GM10248 (cell line): Measurements from ENCODE around the gene CS.

ENCODE experiments used
- CTCF ChIA-PET: fragments of 300-600 bp; sonication (Branson Sonifier 250); formaldehyde crosslinking; extraction: SDS; loops from one replicate; lab custom pipeline; 2021; ENCODE audit warnings: antibody characterized with exemption; lab: Yijun Ruan, JAX
- POLR2A ChIA-PET: fragments of 350-650 bp; sonication (Branson Sonifier 250); formaldehyde crosslinking; extraction: SDS; loops from one replicate; lab custom pipeline; 2020; ENCODE audit warnings: antibody characterized with exemption; lab: Yijun Ruan, JAX
- DNase-seq: peaks from one replicate; pipeline ENCODE4 v3.0.0; 2012; ENCODE audit errors: extremely low spot score
- TF ChIP-seq, protein P1 (sequence below): IDR thresholded peaks from 2 replicates; pipeline ENCODE4 v1.5.1; 2012; ENCODE audit warnings: mild to moderate bottlenecking, low read depth; ENCODE audit errors: extremely low read depth, missing control alignments, control extremely low read depth

Gene CS

DNA sequence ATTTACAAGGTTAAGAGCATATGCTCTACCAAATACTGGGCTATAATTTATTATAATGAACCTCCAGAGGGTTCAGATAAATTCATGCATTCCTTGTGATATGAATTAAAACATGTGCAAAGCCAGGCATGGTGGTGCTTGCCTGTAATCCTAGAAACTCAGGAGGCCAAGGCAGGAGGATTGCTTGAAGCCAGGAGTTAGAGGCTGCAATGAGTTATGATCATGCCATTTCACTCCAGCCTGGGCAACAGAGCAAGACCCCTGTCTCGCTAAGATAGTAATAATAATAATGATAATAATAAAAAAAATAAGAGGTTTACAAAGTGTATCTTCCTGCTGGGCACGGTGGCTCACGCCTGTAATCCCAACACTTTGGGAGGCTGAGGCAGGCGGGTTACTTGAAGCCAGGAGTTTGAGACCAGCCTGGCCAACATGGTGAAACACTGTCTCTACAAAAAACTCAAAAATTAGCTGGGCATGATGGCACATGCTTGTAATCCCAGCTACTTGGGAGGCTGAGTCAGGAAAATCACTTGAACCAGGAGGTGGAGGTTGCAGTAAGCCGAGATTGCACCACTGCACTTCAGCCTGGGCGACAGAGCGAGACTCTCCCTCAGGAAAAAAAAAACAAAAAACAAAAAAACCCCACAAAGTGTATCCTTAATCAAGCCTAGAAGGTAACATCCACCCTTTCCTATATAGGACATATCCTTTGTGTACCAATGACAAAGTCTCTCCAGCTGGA, 7.3 kb upstream of the CS start:
- ChIA-PET CTCF (interaction anchor here (0.7 to 1.2 kb wide), 2 partner anchors 20 to 206 kb away, joined by 3 to 4 read pairs; no protein-coding TSS in a partner anchor), POLR2A (interaction anchor here (1.4 kb wide), 1 partner anchor 53 kb away, joined by 5 read pairs; the partner anchor contains the start of gene STAT2)
- DNase-seq: no peak
- TF ChIP-seq, protein P1, sequence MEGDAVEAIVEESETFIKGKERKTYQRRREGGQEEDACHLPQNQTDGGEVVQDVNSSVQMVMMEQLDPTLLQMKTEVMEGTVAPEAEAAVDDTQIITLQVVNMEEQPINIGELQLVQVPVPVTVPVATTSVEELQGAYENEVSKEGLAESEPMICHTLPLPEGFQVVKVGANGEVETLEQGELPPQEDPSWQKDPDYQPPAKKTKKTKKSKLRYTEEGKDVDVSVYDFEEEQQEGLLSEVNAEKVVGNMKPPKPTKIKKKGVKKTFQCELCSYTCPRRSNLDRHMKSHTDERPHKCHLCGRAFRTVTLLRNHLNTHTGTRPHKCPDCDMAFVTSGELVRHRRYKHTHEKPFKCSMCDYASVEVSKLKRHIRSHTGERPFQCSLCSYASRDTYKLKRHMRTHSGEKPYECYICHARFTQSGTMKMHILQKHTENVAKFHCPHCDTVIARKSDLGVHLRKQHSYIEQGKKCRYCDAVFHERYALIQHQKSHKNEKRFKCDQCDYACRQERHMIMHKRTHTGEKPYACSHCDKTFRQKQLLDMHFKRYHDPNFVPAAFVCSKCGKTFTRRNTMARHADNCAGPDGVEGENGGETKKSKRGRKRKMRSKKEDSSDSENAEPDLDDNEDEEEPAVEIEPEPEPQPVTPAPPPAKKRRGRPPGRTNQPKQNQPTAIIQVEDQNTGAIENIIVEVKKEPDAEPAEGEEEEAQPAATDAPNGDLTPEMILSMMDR: no peak

DNA sequence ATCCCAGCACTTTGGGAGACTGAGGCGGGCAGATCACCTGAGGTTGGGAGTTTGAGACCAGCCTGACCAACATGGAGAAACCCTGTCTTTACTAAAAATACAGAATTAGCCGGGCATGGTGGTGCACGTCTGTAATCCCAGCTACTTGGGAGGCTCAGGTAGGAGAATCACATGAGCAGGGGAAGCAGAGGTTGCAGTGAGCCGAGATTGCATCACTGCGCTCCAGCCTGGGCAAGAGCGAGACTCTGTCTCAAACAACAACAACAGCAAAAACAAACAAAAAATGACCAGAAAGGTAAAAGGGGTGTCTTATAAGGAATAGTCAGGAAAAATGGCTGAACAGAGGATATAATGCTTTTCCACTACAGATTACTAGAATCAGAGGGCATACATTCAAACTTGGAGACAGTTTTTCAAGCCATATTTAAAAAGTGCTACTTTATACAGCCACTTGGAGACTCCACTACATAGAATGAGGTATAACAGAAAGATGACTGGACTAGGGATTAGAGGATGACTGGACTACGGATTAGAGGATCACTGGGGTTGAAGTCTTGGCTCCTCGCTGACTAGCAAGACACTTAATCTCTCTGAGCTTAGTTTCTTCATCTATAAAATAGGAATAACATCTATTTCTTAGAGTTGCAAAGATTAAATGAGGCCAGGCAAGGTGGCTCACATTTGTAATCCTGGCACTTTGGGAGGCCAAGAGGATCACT, 4.9 kb upstream of the CS start:
- POLR2A ChIA-PET: no interaction called here
- CTCF ChIA-PET: interaction anchor here (1.0 to 1.5 kb wide), 2 partner anchors 8 to 99 kb away, joined by 3 to 4 read pairs; no protein-coding TSS in a partner anchor

DNA sequence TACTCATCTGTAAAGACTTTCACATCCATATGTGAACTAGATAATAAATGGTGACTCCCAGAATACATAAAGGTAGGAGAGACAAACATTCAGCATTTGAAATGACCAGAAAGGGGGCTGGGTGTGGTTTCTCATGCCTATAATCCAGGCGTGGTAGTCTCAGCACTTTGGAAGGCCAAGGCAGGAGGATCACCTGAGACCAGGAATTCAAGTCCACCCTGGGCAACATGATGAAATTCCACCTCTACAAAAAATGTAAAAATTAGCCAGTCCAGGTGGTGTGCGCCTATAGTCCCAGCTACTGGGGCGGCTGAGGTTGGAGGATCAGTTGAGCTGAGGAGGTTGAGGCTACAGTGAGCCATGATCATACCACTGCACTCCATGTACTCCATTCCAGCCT, 4.1 kb upstream of the CS start:
- DNase-seq: no peak
- POLR2A ChIA-PET: no interaction called here
- CTCF ChIA-PET: interaction anchor here (1.0 to 1.5 kb wide), 2 partner anchors 9 to 98 kb away, joined by 3 to 4 read pairs; no protein-coding TSS in a partner anchor
- TF ChIP-seq, protein P1: no peak

More for the DNA sequence above, 4.9 kb upstream of the CS start:
- DNase-seq: no peak
- TF ChIP-seq, protein P1: no peak

DNA sequence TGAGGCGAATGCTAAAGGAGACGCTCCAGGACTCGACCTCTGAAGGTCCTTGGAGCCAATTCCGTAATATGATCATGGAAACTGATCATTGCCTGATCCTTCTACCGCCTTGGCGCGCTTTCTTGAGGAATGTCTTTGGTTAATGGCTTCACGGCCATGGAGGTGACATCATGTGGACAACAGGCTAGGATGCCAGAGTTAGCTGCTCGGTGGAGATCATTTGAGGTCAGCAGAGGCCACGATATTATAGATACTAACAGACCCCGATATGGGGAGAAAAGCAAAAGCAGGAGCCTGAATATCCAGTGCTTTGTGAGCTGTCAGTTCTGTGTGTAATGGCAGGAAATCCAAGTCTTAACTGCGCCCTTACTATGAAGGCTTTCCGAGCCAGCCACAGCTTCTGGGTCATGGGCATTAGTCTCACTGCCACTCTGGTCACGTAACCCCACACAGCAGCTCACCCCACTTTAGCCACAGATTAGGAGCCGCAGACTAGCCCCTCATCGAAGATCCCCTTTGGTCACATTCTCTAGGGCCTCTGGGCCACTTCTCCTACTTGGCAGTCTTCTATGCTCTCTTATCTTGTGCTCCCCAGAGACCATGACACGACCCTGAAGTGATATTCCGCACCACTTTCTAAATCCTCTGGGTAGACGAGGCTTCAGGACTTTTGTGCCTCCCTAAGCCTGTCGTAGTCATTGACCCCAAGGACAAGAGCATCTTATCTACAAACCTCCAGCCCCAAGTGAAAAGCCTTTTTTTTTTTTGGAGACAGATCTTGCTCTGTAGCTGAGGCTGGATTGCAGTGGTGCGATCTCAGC, 724 bp upstream of the CS start:
- POLR2A ChIA-PET: interaction anchor here (0.5 to 0.9 kb wide), 2 partner anchors 15 to 16 kb away, joined by 3 to 4 read pairs; partner anchors contain the start of gene CNPY2
- CTCF ChIA-PET: interaction anchor here (1.0 to 1.1 kb wide), 2 partner anchors 43 to 362 kb away, joined by 3 read pairs; partner anchors contain the start of gene ANKRD52
- TF ChIP-seq, protein P1: no peak
- DNase-seq: no peak

DNA sequence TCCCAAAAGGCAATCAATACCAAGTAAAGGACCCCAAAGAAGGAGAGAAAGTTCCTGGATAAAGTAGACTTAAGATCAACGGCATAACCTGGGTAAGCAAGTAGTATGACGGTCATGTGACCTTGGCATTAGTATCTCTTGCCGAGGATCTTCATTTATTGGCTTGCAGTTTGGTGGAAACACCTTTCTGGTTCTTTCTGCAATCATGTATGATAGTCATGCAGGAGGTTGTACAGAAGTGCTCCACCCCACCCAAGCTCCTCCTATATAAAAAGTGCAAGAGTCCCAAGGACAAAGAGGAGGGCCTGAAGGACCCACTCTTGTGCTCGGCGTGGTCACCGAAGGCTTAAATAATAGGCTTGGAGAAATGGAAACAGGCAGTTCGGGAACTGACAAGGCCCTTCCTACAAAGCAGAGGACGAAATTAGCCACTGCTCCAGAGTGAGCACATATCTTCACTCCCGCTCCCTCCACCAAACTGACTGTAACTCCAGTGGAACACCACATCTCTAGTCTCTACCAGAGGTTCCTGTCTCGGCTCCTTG, 750 bp downstream of the CS start:
- ChIA-PET POLR2A (interaction anchor here (1.2 to 1.7 kb wide), 2 partner anchors 17 to 61 kb away, joined by 3 to 8 read pairs; partner anchors contain the start of genes CNPY2 and STAT2), CTCF (interaction anchor here (1.0 to 2.2 kb wide), 9 partner anchors 9 to 172 kb away, joined by 3 to 10 read pairs (median 3); partner anchors contain the start of genes ANKRD52, CNPY2 and ESYT1)
- TF ChIP-seq, protein P1: no peak
- no peak for DNase-seq
